GM21737 (cell line): ENCODE results near the gene RSRC1.
"Not testable (repeated sequence)": the region's sequence is repeated elsewhere in the genome, so short reads cannot be mapped to it uniquely, and the experiment has no call there.

Experiments used
- ATAC-seq: cut with Tn5 transposase; IDR thresholded peaks from one replicate; pipeline ENCODE4 v1.9.1; 2021; ENCODE audit warnings: mild to moderate bottlenecking, moderate library complexity; ENCODE audit not compliant: unreplicated experiment

RSRC1 gene

GRCh38 chr3:158452334-158452733 is 342.4 kb downstream of the RSRC1 start:
- ATAC-seq, result no peak

- no peak for ATAC-seq
Observed at GRCh38 chr3:158453004-158453403, 343.1 kb downstream of the RSRC1 start.

DNA sequence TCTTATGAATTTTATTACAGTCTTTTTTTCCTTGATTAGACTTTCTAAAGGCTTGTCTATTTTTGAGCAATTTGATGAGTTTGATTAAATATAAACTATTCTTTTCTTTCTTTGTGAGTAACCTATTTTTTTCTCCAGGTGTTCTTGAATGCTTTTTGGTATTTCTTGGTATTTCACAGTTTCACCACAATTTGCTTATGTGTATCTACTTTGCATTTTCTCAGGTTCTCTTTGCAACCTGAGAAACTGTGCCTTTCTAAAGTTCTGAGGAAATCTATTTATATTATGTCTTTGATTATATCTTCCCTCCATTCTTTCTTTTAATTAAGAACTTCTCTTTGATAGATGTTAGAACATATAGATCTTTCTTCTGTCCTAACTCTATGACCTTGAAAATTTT is 344.0 kb downstream of the RSRC1 start:
- no peak for ATAC-seq

DNA sequence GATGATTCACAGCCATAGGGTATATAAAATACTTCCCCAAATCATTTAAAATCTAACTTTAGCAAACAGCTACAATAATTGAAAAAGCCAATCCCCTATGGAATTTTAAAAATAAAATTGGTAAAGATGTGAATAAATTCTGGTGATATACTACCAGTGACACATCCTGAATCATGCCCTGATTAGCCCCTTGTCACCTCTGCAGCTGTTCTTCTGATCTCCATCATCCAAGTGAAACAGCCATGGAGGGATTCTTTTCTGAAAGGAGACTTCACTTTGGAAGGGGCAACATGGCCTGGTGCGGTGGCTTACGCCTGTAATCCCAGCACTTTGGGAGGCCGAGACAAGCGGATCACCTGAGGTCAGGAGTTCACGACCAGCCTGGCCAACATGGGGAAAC is 345.5 kb downstream of the RSRC1 start:
- no peak for ATAC-seq

GRCh38 chr3:158456114-158456513 is 346.2 kb downstream of the RSRC1 start:
- ATAC-seq, result no peak

DNA sequence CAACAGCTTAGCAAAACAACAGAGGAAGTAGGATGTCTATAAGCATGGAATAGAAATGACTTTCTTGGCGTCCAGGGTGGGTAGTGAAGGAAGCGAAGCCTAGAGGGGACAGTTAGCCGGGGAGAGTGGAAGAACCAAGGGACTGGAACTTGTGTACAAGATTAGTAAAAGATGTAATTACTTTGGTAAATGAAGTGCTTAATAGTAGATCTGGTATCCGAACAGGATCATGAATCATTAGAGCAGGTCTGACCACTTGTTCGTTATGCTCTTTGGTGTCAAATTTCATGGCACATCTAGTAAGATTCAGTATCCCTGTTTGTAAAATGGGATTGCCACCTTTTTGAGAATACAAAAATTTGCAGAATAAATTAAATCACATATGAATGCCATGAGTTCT is 348.6 kb downstream of the RSRC1 start:
- no peak for ATAC-seq

GRCh38 chr3:158460926-158461325 is 351.0 kb downstream of the RSRC1 start:
- no peak for ATAC-seq

- ATAC-seq, result no peak
Observed at GRCh38 chr3:158463556-158463955, 353.7 kb downstream of the RSRC1 start.

DNA sequence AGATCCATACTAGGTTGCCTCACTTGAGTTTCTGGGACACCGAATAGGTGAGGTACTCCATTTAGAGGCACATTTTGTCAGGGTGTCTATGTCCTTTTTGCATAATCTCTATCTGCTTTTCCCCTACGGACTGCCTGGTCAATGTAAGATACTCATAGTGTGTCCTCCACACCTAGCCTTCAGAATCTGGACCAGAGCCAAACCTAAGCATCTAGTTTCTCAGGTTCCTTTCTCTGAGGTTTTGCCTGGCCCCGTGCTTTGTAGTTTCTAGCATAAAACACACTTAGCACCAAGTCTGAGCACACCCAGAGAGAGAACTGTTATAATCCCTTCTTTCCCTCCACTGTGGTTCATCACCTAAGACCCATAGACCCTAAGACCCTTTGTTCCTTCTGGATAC is 355.2 kb downstream of the RSRC1 start:
- ATAC-seq, result no peak

DNA sequence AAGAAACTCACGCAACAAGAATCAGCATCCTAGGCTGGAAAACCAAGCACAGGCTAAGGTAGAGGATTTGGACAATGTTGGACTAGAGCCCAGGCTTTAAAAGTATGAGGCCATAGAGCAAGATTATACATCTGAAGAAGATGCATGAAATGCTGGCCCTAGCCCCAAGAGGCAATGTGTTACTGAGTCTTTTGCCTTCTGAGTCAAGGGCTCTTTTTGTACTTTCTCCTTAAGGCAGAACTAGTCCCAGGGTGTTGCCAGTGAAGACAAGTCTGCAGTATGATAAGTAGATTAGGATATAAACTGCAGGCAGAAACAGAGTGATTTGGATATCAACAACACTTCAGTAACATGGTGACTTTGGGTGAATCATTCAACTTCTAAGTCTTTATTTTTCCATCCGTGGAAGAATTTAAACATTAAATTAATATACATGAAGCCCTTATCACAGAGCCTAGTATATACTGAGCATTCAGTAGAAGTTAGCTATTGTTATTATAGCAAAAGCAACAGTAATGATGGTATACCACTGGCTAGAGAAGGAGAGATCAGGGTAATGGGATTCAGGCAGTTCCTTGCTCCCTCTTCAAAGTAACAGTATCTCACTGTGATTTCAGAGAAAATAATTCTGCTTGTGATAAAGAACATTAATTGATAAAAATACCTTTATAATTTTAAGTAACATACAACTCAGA is 361.2 kb downstream of the RSRC1 start:
- ATAC-seq, result no peak

- ATAC-seq, result no peak
Observed at GRCh38 chr3:158471639-158472294, 361.9 kb downstream of the RSRC1 start.

DNA sequence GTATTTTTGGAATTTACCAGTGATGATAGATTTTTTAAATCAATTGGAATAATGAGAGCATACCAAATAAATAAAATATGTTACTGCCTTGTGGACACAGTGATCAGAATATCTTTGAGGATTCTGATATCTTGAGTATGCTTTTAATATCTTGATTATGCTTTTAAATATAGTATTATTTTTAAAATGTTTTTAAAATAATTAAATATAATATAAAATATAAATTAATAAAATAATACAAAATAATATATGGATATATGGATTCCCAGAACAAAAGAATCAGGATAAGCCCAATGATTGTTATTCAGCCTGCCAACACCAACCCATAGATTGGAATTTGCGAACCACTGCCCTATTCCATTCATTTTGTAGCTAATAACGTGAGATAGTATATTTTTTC is 369.2 kb downstream of the RSRC1 start:
- no peak for ATAC-seq

DNA sequence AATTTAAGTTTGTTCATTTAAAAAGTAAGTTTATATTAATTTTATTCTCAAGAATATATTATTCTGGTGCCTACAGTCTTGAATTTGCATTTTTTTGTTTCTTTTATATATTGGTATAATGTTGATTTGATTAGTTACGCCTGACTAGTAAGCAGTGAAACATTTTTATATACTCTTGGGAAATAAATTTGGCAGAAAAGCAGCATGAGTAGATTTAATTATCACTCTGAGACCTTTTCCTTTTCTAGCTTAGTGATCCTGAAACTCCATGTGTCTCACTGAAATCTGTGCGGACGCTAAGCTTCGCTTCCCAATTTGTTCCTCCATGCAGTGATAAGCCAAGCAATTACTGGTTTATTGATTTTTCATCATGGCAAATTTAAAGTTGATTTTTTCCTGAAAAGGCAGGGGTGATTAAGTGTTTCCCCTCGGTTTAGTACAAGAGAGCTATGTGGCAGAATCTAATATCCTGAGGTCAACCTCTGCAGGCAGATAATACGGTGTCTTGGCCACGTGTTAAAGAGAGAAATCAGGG is 373.9 kb downstream of the RSRC1 start:
- ATAC-seq, result no peak

DNA sequence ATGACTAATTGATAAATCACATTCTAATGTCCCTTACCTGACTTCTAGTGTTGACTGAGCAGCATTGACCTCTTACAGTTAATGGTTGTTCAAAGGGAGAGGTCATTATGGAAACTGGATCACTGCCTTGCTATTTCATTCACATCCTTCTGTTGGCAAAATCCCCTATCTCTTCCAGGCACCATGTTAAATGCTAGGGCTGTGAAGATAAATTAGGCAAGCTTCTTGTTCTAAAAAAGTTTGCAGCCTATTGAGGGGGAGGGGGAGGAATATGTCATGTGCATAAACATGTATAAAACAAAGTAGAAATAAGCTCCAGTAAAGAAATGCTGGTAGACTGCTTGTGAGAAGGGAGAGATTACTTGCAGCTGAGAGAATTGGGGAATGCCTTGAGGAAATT is 376.3 kb downstream of the RSRC1 start:
- no peak for ATAC-seq

GRCh38 chr3:158488670-158489069 is 378.8 kb downstream of the RSRC1 start:
- no peak for ATAC-seq

DNA sequence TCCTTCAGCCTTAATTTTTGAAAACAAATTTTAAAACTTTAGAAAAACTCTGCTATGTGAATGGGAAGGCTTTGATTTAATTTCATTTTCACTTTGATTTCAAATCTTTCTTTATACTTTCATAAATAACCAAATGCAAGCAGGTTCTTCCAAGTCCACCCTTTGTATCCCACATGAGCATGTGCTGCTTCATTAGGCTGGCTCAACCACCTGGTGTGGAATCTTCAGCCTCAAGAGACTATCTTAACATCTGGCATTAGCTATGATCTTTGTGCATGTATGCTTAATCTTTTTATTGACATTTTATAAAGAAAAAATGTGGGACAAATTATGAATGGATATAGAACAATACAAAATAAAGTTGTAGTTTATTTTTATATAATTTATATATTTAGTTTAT is 379.3 kb downstream of the RSRC1 start:
- ATAC-seq, result no peak

GRCh38 chr3:158491968-158492367 is 382.1 kb downstream of the RSRC1 start:
- ATAC-seq, result no peak

DNA sequence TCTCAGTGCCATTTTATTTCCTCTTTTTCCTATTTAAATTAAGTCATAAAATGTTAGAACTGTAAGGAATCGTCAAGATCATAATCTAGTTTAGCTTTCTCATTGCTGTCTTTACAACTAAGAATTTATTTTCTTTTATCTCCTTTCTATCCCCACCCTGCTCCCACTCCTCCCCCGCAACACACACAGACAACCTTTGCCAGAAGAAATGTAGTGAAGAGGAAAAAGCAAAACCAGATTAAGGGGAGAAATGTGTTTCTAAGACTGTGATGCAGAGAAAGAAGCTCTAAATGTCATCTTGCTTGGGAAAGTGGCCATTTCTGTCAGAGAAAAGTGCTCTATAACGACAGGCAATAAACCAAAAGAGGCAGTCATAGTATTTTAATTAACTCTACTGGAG is 382.8 kb downstream of the RSRC1 start:
- ATAC-seq, result no peak

DNA sequence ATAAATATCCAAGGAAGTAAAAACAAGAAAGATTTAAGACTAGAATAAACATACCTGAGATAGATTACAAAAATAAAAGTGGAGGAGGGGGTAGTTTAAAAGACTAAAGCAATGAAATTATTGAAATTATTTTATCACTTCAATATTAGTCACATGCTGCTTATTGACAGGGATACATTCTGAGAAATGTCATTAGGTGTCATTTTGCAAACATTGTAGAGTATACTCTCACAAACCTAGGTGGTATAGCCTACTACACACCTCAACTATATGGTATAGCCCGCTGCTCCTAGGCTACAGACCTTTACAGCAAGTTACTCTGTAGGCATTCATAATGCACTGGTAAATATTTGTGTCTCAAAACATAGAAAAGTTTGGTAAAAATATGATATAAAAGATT is 384.0 kb downstream of the RSRC1 start:
- no peak for ATAC-seq

GRCh38 chr3:158494673-158495072 is 384.8 kb downstream of the RSRC1 start:
- ATAC-seq, result no peak

DNA sequence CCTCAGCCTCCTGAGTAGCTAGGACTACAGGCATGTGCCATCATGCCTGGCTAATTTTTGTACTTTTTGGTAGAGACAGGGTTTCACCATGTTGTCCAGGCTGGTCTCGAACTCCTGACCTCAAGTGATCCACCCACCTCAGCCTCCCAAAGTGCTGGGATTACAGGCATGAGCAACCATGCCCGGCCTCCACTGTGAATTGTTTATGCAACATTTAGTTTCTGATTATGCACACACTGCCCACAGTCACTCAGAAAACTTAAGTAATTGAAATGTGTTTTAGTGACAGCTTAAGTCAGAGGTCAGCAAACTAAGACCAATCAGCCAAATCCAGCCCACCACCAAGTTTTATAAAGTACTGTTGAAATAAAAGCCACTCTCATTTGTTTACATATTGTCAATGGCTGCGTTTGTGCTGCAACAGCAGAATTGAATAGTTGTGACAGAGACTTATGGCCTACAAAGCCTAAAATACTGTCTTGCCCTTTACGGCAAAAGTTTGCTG is 385.6 kb downstream of the RSRC1 start:
- not testable (repeated sequence) for ATAC-seq

- ATAC-seq, result no peak
Observed at GRCh38 chr3:158505117-158505516, 395.2 kb downstream of the RSRC1 start.
